Measurements from ENCODE around the gene NRIP1.

NRIP1 gene

GRCh38 chr21:15011967-15012366, 52.8 kb downstream of the NRIP1 start:
- Mint-ChIP-seq H3K4me3 (no peak overlapping the region), H3K36me3 (ENCODE audit: low read depth) (peaks cover 26% of the 10 kb centered on the region), H3K27me3 (no peaks in the 10 kb centered on the region), H3K4me1 (ENCODE audit: low read depth) (peaks cover 9% of the 10 kb centered on the region), H3K27ac (no peak overlapping the region), H3K9me3 (no peaks in the 10 kb centered on the region)

GRCh38 chr21:15010645-15011044, 54.2 kb downstream of the NRIP1 start:
- no peak overlapping the region for H3K4me3 Mint-ChIP-seq
- H3K4me1 Mint-ChIP-seq (ENCODE audit: low read depth), result peaks cover 15% of the 10 kb centered on the region
- no peak overlapping the region for H3K27ac Mint-ChIP-seq
- H3K27me3 Mint-ChIP-seq, result no peaks in the 10 kb centered on the region
- H3K9me3 Mint-ChIP-seq, result peaks cover 4% of the 10 kb centered on the region
- H3K36me3 Mint-ChIP-seq (ENCODE audit: low read depth), result peaks cover 24% of the 10 kb centered on the region

GRCh38 chr21:15009837-15010363, 54.9 kb downstream of the NRIP1 start:
- Mint-ChIP-seq H3K27ac (no peak overlapping the region), H3K36me3 (ENCODE audit: low read depth) (peaks cover 24% of the 10 kb centered on the region), H3K27me3 (no peaks in the 10 kb centered on the region), H3K9me3 (peaks cover 4% of the 10 kb centered on the region), H3K4me3 (no peak overlapping the region), H3K4me1 (ENCODE audit: low read depth) (peaks cover 23% of the 10 kb centered on the region)

GRCh38 chr21:15007716-15008296, 57.0 kb downstream of the NRIP1 start:
- Mint-ChIP-seq H3K27me3 (no peaks in the 10 kb centered on the region), H3K27ac (no peak overlapping the region), H3K36me3 (ENCODE audit: low read depth) (peaks cover 29% of the 10 kb centered on the region), H3K4me1 (ENCODE audit: low read depth) (peaks cover 39% of the 10 kb centered on the region), H3K4me3 (no peak overlapping the region), H3K9me3 (peaks cover 4% of the 10 kb centered on the region)

- Mint-ChIP-seq H3K4me3 (no peak overlapping the region), H3K27me3 (no peaks in the 10 kb centered on the region), H3K9me3 (peaks cover 4% of the 10 kb centered on the region), H3K27ac (peak overlapping the region; percentile 1), H3K4me1 (ENCODE audit: low read depth) (peaks cover 46% of the 10 kb centered on the region), H3K36me3 (ENCODE audit: low read depth) (peaks cover 34% of the 10 kb centered on the region)
These were observed 58.1 kb downstream of the NRIP1 start for GRCh38 chr21:15006594-15007230.

GRCh38 chr21:15005391-15005790, 59.4 kb downstream of the NRIP1 start:
- H3K27ac Mint-ChIP-seq, result peak overlapping the region; percentile 77
- H3K36me3 Mint-ChIP-seq (ENCODE audit: low read depth), result peaks cover 30% of the 10 kb centered on the region
- peaks cover 52% of the 10 kb centered on the region for H3K4me1 Mint-ChIP-seq (ENCODE audit: low read depth)

GRCh38 chr21:15004721-15005370, 60.0 kb downstream of the NRIP1 start:
- Mint-ChIP-seq H3K27ac (peak overlapping the region; percentile 77), H3K9me3 (peaks cover 4% of the 10 kb centered on the region), H3K4me1 (ENCODE audit: low read depth) (peaks cover 55% of the 10 kb centered on the region), H3K27me3 (no peaks in the 10 kb centered on the region), H3K36me3 (ENCODE audit: low read depth) (peaks cover 32% of the 10 kb centered on the region), H3K4me3 (peak overlapping the region; percentile 66)

More at GRCh38 chr21:15005391-15005790, 59.4 kb downstream of the NRIP1 start:
- Mint-ChIP-seq H3K9me3 (peaks cover 4% of the 10 kb centered on the region), H3K4me3 (peak overlapping the region; percentile 66), H3K27me3 (no peaks in the 10 kb centered on the region)

- Mint-ChIP-seq H3K27ac (peak overlapping the region; percentile 8), H3K27me3 (no peaks in the 10 kb centered on the region), H3K36me3 (ENCODE audit: low read depth) (peaks cover 27% of the 10 kb centered on the region), H3K9me3 (peaks cover 4% of the 10 kb centered on the region), H3K4me1 (ENCODE audit: low read depth) (peaks cover 58% of the 10 kb centered on the region), H3K4me3 (no peak overlapping the region)
These were observed 61.2 kb downstream of the NRIP1 start for GRCh38 chr21:15003463-15004135.

- H3K4me1 Mint-ChIP-seq (ENCODE audit: low read depth), result peaks cover 65% of the 10 kb centered on the region
- H3K4me3 Mint-ChIP-seq, result no peak overlapping the region
- H3K9me3 Mint-ChIP-seq, result peaks cover 4% of the 10 kb centered on the region
- no peak overlapping the region for H3K27ac Mint-ChIP-seq
- H3K36me3 Mint-ChIP-seq (ENCODE audit: low read depth), result peaks cover 15% of the 10 kb centered on the region
- no peaks in the 10 kb centered on the region for H3K27me3 Mint-ChIP-seq
These were observed 62.8 kb downstream of the NRIP1 start for GRCh38 chr21:15001857-15002606.

- Mint-ChIP-seq H3K27me3 (no peaks in the 10 kb centered on the region), H3K36me3 (ENCODE audit: low read depth) (peaks cover 15% of the 10 kb centered on the region), H3K27ac (no peak overlapping the region), H3K4me3 (no peak overlapping the region), H3K4me1 (ENCODE audit: low read depth) (peaks cover 56% of the 10 kb centered on the region), H3K9me3 (no peaks in the 10 kb centered on the region)
These were observed 63.7 kb downstream of the NRIP1 start for GRCh38 chr21:15001113-15001512.

GRCh38 chr21:15000081-15000480, 64.7 kb downstream of the NRIP1 start:
- H3K4me3 Mint-ChIP-seq, result no peak overlapping the region
- no peaks in the 10 kb centered on the region for H3K9me3 Mint-ChIP-seq
- no peaks in the 10 kb centered on the region for H3K27me3 Mint-ChIP-seq
- peaks cover 15% of the 10 kb centered on the region for H3K36me3 Mint-ChIP-seq (ENCODE audit: low read depth)
- peaks cover 52% of the 10 kb centered on the region for H3K4me1 Mint-ChIP-seq (ENCODE audit: low read depth)
- no peak overlapping the region for H3K27ac Mint-ChIP-seq

- H3K4me1 Mint-ChIP-seq (ENCODE audit: low read depth), result peaks cover 43% of the 10 kb centered on the region
- no peaks in the 10 kb centered on the region for H3K27me3 Mint-ChIP-seq
- peaks cover 10% of the 10 kb centered on the region for H3K36me3 Mint-ChIP-seq (ENCODE audit: low read depth)
- no peaks in the 10 kb centered on the region for H3K9me3 Mint-ChIP-seq
- H3K27ac Mint-ChIP-seq, result no peak overlapping the region
- no peak overlapping the region for H3K4me3 Mint-ChIP-seq
These were observed 66.0 kb downstream of the NRIP1 start for GRCh38 chr21:14998784-14999183.

- Mint-ChIP-seq H3K27me3 (no peaks in the 10 kb centered on the region), H3K9me3 (no peaks in the 10 kb centered on the region), H3K4me1 (ENCODE audit: low read depth) (peaks cover 40% of the 10 kb centered on the region), H3K36me3 (ENCODE audit: low read depth) (peaks cover 11% of the 10 kb centered on the region), H3K4me3 (no peak overlapping the region), H3K27ac (no peak overlapping the region)
These were observed 66.5 kb downstream of the NRIP1 start for GRCh38 chr21:14998336-14998735.

- Mint-ChIP-seq H3K36me3 (ENCODE audit: low read depth) (peaks cover 26% of the 10 kb centered on the region), H3K27ac (no peak overlapping the region), H3K4me1 (ENCODE audit: low read depth) (peaks cover 43% of the 10 kb centered on the region), H3K27me3 (no peaks in the 10 kb centered on the region), H3K9me3 (no peaks in the 10 kb centered on the region), H3K4me3 (no peak overlapping the region)
These were observed 68.9 kb downstream of the NRIP1 start for GRCh38 chr21:14995695-14996490.
